PC-3 (cell line): ENCODE data around the gene WDR26. TPM values are rescaled to one million over a fixed set of nuclear protein-coding genes. Genes with fewer than 3 reads are reported as not detected.

Source experiments
- ATAC-seq: fragments of 200-7000 bp; cut with Tn5 transposase; 2 replicates; pipeline ENCODE4 v1.9.1; 2020; ENCODE audit warnings: mild to moderate bottlenecking, moderate library complexity
- BruUV-seq: library from RNA; stranded (reverse); fragments of 400-500 nt; replicated peaks from 2 replicates; lab custom pipeline; 2021; lab: Mats Ljungman, UMichigan
- CTCF ChIA-PET: fragments of 300-600 bp; sonication (Branson Sonifier 250); formaldehyde crosslinking; loops from one replicate; lab custom pipeline; 2022; ENCODE audit warnings: antibody characterized with exemption; lab: Charles Lee
- POLR2A ChIA-PET: fragments of 300-600 bp; sonication (Branson Sonifier 250); formaldehyde crosslinking; loops from one replicate; lab custom pipeline; 2022; ENCODE audit warnings: antibody characterized with exemption; ENCODE audit not compliant: unreplicated experiment; lab: Charles Lee
- DNase-seq: peaks from one replicate; pipeline ENCODE4 v3.0.0-alpha.2; 2015
- H2AFZ ChIP-seq: fragments of 300-600 bp; sonication (generic); 2 replicates; pipeline ENCODE4 v1.6.0; 2016; ENCODE audit warnings: antibody characterized with exemption, low read length
- H3F3A ChIP-seq: fragments of 300-600 bp; sonication (generic); one replicate; pipeline ENCODE4 v1.6.0; 2017; ENCODE audit warnings: antibody characterized with exemption, low read length, control low read depth, mild to moderate bottlenecking; ENCODE audit not compliant: unreplicated experiment
- H3K27ac ChIP-seq: fragments of 300-600 bp; sonication (generic); 2 replicates; pipeline ENCODE4 v1.5.1; 2016; ENCODE audit warnings: mild to moderate bottlenecking, low read length
- H3K27me3 ChIP-seq: fragments of 300-600 bp; sonication (generic); 2 replicates; pipeline ENCODE4 v1.6.1; 2016; ENCODE audit warnings: low read length, mixed read lengths
- H3K36me3 ChIP-seq: fragments of 300-600 bp; sonication (generic); 2 replicates; pipeline ENCODE4 v1.6.1; 2016; ENCODE audit warnings: low read depth, mixed run types, low read length, mixed read lengths
- H3K4me1 ChIP-seq: fragments of 300-600 bp; sonication (generic); 2 replicates; pipeline ENCODE4 v1.5.1; 2016; ENCODE audit warnings: low read length; ENCODE audit not compliant: insufficient read depth
- H3K4me2 ChIP-seq: fragments of 300-600 bp; sonication (generic); 2 replicates; pipeline ENCODE4 v1.6.0; 2016; ENCODE audit warnings: low read length
- H3K4me3 ChIP-seq: fragments of 300-600 bp; sonication (generic); 2 replicates; pipeline ENCODE4 v1.5.1; 2016; ENCODE audit warnings: mild to moderate bottlenecking, low read length, mixed read lengths
- H3K79me2 ChIP-seq: fragments of 300-600 bp; sonication (generic); 2 replicates; pipeline ENCODE4 v1.6.1; 2017; ENCODE audit warnings: low read length, mixed read lengths
- H3K9ac ChIP-seq: fragments of 300-600 bp; sonication (generic); 2 replicates; pipeline ENCODE4 v1.6.0; 2016; ENCODE audit warnings: mild to moderate bottlenecking, low read length
- H3K9me2 ChIP-seq: fragments of 300-600 bp; sonication (generic); replicated peaks from 2 replicates; pipeline ENCODE4 v1.6.1; 2016; ENCODE audit warnings: mixed run types, low read length, mixed read lengths
- H3K9me3 ChIP-seq: fragments of 300-600 bp; sonication (generic); 2 replicates; pipeline ENCODE4 v1.6.1; 2016; ENCODE audit warnings: low read length, mixed read lengths
- H4K20me1 ChIP-seq: fragments of 300-600 bp; sonication (generic); 2 replicates; pipeline ENCODE4 v1.6.1; 2016; ENCODE audit warnings: low read length, mixed read lengths
- CTCF ChIP-seq: fragments of 300-600 bp; sonication (generic); conservative IDR thresholded peaks from 2 replicates; pipeline ENCODE4 v1.5.1; 2017; ENCODE audit warnings: antibody characterized with exemption, low read depth, mild to moderate bottlenecking, low read length
- EZH2 ChIP-seq: fragments of 300-600 bp; sonication (generic); IDR thresholded peaks from one replicate; pipeline ENCODE4 v1.6.1; 2017; ENCODE audit warnings: antibody characterized with exemption, mild to moderate bottlenecking, low read length; ENCODE audit not compliant: unreplicated experiment
- EZH2phosphoT487 ChIP-seq: fragments of 300-600 bp; sonication (generic); IDR thresholded peaks from 2 replicates; pipeline ENCODE4 v1.6.1; 2018; ENCODE audit warnings: mild to moderate bottlenecking, antibody characterized with exemption, low read length, borderline replicate concordance
- intact Hi-C: fragments of 100-400 bp; cut with micrococcal nuclease; formaldehyde crosslinking; loops from 2 replicates; pipeline ENCODE4 v1.9.0; 2023
- total RNA-seq: library from RNA; depleted of rRNA; stranded (reverse); fragments of >200 nt; gene quantifications from 2 replicates; pipeline ENCODE4 v1.2.3, GENCODE V29; 2014

WDR26 gene
- total RNA-seq, 1 experiment from 2014 or later = 40.7 TPM

GRCh38 chr1:224454402-224455055 lies 19.9 kb upstream of the WDR26 start:
- Histone ChIP-seq H3K4me2 (peak overlapping the region; percentile 91), H3K9me3 (no peaks in the 10 kb centered on the region), H3K79me2 (peaks cover 7% of the 10 kb centered on the region), H3K27me3 (no peaks in the 10 kb centered on the region), H3K4me3 (peak overlapping the region; percentile 64), H3K4me1 (peaks cover 42% of the 10 kb centered on the region), H3F3A (peaks cover 9% of the 10 kb centered on the region), H4K20me1 (no peaks in the 10 kb centered on the region), H3K9me2 (no peaks in the 10 kb centered on the region), H3K27ac (peak overlapping the region; percentile 91), H2AFZ (peak overlapping the region; percentile 65), H3K9ac (peak overlapping the region; percentile 46), H3K36me3 (no peaks in the 10 kb centered on the region)
- BruUV-seq = no TSS peak
- peak; percentile 71 for ATAC-seq
- POLR2A ChIA-PET = no interaction called here
- TF ChIP-seq CTCF (no peak), EZH2 (no peak), EZH2phosphoT487 (no peak)
- CTCF ChIA-PET = interaction anchor here (0.6 kb wide), 1 partner anchor 71 kb away, joined by 4 read pairs; no protein-coding TSS in a partner anchor
- intact Hi-C loops = loop anchor here (1.0 to 10.0 kb wide), 4 partner anchors 19 to 72 kb away; no protein-coding TSS in a partner anchor
- DNase-seq = peak; percentile 95

- ChIA-PET POLR2A (interaction anchor here (0.6 kb wide), 1 partner anchor 36 kb away, joined by 4 read pairs; no protein-coding TSS in a partner anchor), CTCF (no interaction called here)
- no peak overlapping the region for H3K27ac ChIP-seq
- H3K9me3 ChIP-seq = no peaks in the 10 kb centered on the region
- ATAC-seq (no peak), DNase-seq (peak; percentile 26)
- H3F3A ChIP-seq = peaks cover 9% of the 10 kb centered on the region
- no peaks in the 10 kb centered on the region for H3K36me3 ChIP-seq
- no peak for TF ChIP-seq EZH2phosphoT487
- TF ChIP-seq CTCF = no peak
- TF ChIP-seq EZH2 = no peak
- no peaks in the 10 kb centered on the region for H4K20me1 ChIP-seq
- H3K4me2 ChIP-seq = no peak overlapping the region
- H3K9ac ChIP-seq = no peak overlapping the region
- no TSS peak for BruUV-seq
- no peak overlapping the region for H2AFZ ChIP-seq
- peaks cover 7% of the 10 kb centered on the region for H3K79me2 ChIP-seq
- peaks cover 37% of the 10 kb centered on the region for H3K4me1 ChIP-seq
- intact Hi-C loops = loop anchor here (10.0 kb wide), 1 partner anchor 46 kb away; no protein-coding TSS in a partner anchor
- no peaks in the 10 kb centered on the region for H3K9me2 ChIP-seq
- no peaks in the 10 kb centered on the region for H3K27me3 ChIP-seq
- no peak overlapping the region for H3K4me3 ChIP-seq
These were observed 16.2 kb upstream of the WDR26 start for GRCh38 chr1:224450561-224451350.
